GM21526 (cell line): ENCODE measurements around the gene GLIS1.

Experiments used
- ATAC-seq: cut with Tn5 transposase; IDR thresholded peaks from one replicate; pipeline ENCODE4 v1.9.1; 2021; ENCODE audit warnings: moderate library complexity; ENCODE audit not compliant: unreplicated experiment, low FRiP score

Gene GLIS1

DNA sequence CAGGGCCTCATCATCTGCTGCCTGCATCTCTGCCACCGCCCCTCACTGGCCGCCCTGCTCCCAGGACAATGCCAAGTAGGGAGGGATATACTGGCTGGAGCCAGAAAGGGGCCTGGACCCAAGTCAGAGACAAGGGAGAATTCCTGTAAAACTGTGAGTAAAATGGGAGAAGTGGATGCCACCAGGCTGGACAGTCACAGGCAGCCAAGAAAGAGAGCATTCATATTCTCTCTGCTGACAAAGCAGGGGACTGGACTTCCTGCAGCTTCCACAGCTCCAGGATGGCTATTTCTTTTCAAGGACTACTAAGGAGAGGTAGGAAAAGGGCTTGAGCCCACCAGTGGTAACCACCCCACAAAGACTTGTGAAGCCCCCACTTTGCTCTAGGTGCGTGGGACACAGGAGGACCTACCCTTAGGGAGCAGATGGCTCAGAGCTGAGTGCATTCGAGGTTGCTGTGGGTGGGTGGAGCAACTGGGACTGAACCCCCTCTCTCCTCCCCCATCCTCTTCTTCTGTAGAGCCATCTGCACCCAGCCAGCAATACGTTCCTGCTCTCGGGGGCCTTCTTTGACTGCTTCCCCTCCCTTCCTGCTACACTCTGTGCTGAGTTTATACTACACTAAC, 57.5 kb downstream of the GLIS1 start:
- ATAC-seq, result no peak

DNA sequence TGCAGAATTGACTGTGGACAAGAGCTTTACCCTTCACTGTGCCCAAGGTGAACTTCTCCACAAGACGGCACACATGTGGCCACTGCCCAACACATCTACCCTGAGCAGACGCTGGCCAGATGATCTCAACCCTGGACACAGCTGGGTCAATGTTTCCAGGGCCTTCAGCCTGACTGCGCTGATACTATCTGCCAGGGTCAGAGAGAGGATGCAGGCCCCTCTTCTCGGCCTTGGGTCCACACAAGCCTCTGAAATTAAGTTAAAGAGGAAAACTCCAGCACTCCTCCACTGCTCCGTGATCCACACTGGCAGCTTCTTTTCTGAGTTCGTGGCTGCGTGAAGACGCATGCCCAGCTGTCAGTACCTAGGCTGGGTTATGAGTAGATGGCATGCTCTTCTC, 58.1 kb downstream of the GLIS1 start:
- no peak for ATAC-seq

GRCh38 chr1:53678938-53679825, 59.8 kb downstream of the GLIS1 start:
- ATAC-seq, result no peak

DNA sequence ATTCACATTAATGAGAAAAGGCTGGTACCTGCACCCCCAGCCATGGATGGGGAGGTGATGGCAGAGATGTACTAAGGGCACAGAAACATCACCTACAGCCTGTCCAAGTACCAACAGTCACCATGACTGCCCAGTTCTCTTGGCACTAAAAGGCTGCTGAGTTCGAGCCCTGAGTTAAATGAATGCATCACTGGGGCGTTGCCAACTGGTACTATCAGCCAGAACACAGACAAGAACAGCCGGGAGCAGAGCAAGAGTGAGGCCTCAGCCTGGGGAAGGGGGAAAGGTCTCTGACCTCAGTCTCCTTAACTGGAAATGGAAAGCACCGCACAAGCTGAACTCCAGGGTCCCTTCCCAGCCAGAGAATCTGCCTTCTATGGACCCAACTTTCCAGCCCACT, 60.5 kb downstream of the GLIS1 start:
- no peak for ATAC-seq

DNA sequence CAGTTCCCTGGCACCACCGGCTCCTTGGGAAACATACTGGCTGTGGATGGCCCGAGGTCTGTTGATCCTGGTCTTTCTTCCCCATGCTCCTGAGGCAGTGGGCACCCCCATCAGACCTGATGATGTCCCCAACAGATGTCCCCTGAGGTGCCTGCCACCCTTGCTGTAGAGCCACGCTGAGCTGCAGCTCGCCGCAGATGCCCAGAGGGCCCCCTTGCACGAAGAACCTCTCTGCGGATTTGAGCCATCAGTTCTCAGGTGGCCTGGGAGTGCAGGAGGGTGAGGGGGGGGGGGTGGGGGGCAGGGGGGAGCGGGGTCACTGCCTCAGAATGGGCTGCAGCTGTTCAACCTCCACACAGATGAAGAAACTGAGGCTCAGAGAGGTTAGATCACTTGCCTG, 60.9 kb downstream of the GLIS1 start:
- ATAC-seq, result no peak

DNA sequence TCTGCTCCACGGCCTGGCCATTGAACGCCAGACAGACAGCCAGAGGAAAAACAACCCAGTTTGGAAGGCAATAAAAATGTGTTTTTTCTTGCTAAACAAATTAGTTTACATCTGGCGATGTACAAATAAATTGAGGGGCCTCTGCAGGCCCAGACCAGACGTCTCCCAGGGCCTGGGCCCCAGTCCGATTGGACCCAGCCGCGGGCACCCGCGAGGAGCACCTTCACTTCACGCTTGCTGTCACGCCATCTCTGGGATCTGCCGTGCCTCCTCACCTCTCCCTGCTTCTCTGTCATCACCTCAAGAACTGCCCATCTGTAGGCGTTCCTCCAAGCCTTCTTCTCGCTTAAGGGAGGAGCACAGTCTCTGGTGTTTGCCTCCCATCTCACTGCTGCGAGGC, 61.5 kb downstream of the GLIS1 start:
- ATAC-seq, result no peak

DNA sequence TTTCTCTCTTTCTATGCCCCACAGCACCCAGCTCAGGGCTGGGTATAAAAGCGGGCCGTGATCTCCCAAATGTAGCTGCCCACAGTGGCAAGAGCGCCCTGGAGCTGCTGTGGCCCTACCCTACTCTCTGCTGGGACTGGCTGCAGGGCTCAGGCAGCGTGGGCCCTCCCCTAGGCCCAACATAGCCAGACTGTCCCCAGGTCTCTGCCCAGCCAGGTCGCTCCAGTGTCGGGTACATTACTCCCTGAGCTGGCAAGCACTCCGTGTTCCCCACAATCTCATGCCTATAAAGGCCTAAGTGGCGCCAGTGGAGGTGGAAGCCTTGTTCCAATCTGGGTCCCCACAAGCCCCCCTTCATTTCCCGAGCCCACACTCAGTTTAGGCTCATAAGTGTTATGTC, 66.2 kb downstream of the GLIS1 start:
- no peak for ATAC-seq

DNA sequence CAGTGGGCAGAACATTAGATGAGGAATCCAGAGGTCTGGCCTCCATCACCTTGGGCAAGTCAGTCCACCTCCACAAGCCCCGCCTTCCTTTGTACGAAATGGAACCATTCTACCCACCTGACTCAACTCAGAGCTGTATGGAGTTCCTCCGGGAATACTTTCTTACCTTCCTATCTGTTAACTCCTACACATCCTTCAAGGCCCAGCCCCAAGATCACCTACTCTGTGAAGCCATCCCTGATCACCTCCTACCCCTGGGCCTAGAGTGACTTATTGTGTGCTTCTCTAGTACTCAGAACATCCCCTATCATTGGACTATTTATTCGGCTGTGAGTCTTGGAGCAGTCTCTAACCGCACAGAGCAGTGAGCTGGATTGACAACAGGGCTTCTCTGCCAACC, 66.7 kb downstream of the GLIS1 start:
- no peak for ATAC-seq

DNA sequence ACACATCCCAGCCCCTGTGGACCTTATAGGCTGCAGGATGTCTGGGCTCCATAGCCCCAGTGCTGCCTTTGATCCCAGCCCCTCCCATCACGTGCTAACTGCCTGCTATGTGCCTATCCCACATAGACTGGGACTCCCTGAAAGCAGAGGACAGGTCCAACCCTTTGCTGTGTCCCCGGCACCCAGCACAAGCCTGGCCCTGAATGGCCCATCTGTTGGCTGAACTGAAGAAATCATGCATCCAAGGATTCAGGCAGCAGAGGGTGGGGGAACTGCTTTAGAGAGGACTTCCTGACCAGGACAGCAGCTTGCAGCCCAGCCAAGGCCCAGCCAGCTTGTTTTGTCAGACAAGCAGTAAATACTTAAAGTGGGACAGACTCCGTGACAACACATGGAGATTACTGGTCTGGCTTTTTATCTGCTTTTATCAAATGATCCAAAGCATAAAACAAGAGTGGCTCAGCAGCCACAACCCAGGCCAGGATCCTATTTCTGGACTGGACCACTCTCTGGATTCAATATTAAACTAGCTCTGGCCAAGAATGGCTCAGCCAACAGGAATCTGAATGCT, 69.3 kb downstream of the GLIS1 start:
- ATAC-seq, result no peak

GRCh38 chr1:53666566-53666965, 72.4 kb downstream of the GLIS1 start:
- ATAC-seq, result no peak

- no peak for ATAC-seq
Measured at GRCh38 chr1:53665996-53666395, 73.0 kb downstream of the GLIS1 start.

GRCh38 chr1:53663529-53664300, 75.2 kb downstream of the GLIS1 start:
- no peak for ATAC-seq

- no peak for ATAC-seq
Measured at GRCh38 chr1:53662951-53663350, 76.0 kb downstream of the GLIS1 start.

DNA sequence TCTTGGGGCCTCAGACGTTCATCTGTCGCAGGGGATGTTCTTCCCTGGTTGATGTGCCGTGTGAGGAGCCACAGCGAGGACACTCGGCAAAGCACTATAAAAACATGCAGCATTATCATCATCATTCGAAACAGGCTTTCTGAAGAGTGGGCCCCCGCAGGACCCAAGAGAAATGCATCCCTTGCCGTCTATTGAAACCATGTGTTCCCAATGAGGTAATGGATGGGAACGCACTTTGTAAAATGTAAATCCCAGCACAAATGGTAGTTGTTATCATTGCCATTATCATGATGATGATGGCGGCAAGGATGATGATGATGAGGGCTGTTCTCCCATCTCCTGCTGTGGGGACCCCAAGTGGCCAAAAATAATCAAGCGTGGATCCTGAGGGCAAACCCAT, 76.8 kb downstream of the GLIS1 start:
- ATAC-seq, result no peak

DNA sequence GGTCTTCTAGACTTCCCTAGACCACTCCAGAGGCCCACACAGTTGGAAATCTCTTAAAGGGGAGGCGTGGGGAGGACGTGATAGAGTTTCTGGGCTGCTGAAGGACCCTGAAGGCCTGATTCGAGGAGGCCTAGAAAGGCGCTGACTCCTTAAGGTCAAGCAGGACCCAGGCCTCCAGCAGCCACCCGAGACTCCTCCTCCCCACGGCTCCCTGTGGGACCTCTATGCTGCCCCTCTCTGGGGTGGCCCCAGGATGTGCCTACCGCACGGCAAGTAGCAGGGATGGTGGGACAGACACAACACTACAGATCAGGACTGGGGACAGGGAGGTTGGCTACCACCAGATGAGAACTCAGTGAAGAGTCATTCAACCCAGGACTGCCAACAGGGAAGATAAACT, 77.5 kb downstream of the GLIS1 start:
- no peak for ATAC-seq

GRCh38 chr1:53660666-53661065, 78.3 kb downstream of the GLIS1 start:
- ATAC-seq, result no peak

GRCh38 chr1:53659436-53659835, 79.5 kb downstream of the GLIS1 start:
- no peak for ATAC-seq

DNA sequence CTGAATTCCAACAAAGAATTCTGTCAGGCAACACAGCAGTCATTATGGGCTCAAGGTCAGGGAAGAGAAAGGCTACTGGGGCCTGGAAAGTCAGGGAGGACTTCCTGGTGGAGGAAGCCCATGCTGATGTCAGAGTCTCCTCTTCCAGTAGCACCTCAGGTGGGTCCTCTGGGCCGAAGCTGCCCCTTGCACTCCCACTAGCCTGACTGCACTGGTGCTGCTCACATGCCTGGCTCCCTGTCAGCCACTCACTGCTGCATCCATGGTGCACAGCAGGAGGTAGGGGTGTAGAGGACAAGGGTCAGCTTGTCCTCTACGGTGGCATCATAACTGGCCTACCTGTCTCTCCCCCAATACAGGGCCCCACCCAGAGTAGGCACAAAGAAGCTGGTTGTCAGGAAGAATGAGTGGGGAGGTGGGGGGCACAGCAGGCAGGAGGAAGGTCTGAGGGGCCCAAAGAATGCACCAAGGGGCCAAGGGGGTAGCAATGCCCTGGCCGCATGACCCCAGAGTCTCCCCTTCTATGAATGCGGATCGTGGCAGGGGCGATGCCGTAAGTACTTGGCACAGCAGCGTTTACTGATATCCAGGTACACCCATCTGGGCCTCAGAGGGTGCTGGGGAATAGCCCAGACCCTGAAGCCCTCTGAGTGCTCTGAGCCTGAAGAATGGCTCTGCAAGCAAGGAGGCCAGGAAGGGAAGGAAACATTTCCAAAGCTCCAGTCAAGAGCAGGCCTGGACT, 80.3 kb downstream of the GLIS1 start:
- ATAC-seq, result no peak

DNA sequence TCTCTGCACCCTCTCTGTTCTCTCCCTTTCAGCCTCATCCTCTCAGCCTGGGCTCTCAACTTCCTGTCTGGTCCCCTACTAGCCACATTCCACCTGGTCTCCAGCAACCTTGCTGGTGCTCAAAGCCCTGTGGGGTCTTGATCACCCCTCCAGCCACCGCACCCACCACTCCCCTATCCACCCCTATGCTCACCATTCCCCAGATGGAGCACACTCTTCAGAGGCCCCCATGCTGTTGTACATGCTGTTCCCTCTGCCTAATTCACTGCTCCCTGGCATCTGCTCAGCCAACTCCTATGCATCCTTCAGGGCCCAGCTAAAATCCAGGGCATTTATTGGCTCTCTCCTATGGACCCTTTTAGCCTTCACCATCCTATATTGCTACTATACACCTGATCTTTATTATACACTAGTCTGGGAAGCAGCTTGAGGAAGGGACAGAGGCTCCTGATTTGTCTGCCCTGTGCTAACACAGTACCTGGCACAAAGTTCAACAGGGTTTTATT, 81.0 kb downstream of the GLIS1 start:
- ATAC-seq, result no peak

GRCh38 chr1:53657531-53657805, 81.5 kb downstream of the GLIS1 start:
- no peak for ATAC-seq
